Femur (tissue), 1 donor: ENCODE results near the gene DOCK1.

ENCODE experiments used
- DNase-seq: peaks from one replicate; pipeline ENCODE4 v3.0.0-alpha.2; 2017

The DOCK1 gene

GRCh38 chr10:127148066-127148932 is 243.1 kb downstream of the DOCK1 start:
- DNase-seq, result no peak

GRCh38 chr10:127148933-127149220 is 243.6 kb downstream of the DOCK1 start:
- DNase-seq, result no peak

- no peak for DNase-seq
Observed at GRCh38 chr10:127149501-127150081, 244.4 kb downstream of the DOCK1 start.

GRCh38 chr10:127150136-127150535 is 244.9 kb downstream of the DOCK1 start:
- no peak for DNase-seq

GRCh38 chr10:127151541-127151940 is 246.3 kb downstream of the DOCK1 start:
- DNase-seq, result no peak

GRCh38 chr10:127151981-127152699 is 246.9 kb downstream of the DOCK1 start:
- no peak for DNase-seq

- DNase-seq, result no peak
Observed at GRCh38 chr10:127153181-127153580, 248.0 kb downstream of the DOCK1 start.

GRCh38 chr10:127154831-127155620 is 249.8 kb downstream of the DOCK1 start:
- DNase-seq, result no peak

GRCh38 chr10:127157089-127157488 is 251.9 kb downstream of the DOCK1 start:
- no peak for DNase-seq

- DNase-seq, result no peak
Observed at GRCh38 chr10:127157506-127158200, 252.4 kb downstream of the DOCK1 start.

GRCh38 chr10:127158662-127159061 is 253.4 kb downstream of the DOCK1 start:
- DNase-seq, result no peak

GRCh38 chr10:127159648-127160245 is 254.5 kb downstream of the DOCK1 start:
- no peak for DNase-seq

GRCh38 chr10:127161482-127161881 is 256.3 kb downstream of the DOCK1 start:
- no peak for DNase-seq

GRCh38 chr10:127162841-127163240 is 257.6 kb downstream of the DOCK1 start:
- no peak for DNase-seq

- DNase-seq, result no peak
Observed at GRCh38 chr10:127168261-127168660, 263.0 kb downstream of the DOCK1 start.

GRCh38 chr10:127174866-127175265 is 269.6 kb downstream of the DOCK1 start:
- DNase-seq, result no peak

- no peak for DNase-seq
Observed at GRCh38 chr10:127175357-127176110, 270.3 kb downstream of the DOCK1 start.

GRCh38 chr10:127176649-127177048 is 271.4 kb downstream of the DOCK1 start:
- no peak for DNase-seq

GRCh38 chr10:127179612-127180250 is 274.5 kb downstream of the DOCK1 start:
- DNase-seq, result no peak

GRCh38 chr10:127182161-127182560 is 276.9 kb downstream of the DOCK1 start:
- DNase-seq, result no peak

GRCh38 chr10:127184582-127184981 is 279.4 kb downstream of the DOCK1 start:
- no peak for DNase-seq
